Fibroblast of skin of scalp (primary cell): ENCODE data around the gene IQCK.

Experiments
- DNase-seq: peaks from one replicate; pipeline ENCODE4 v3.0.0-alpha.2; 2013

IQCK gene

DNA sequence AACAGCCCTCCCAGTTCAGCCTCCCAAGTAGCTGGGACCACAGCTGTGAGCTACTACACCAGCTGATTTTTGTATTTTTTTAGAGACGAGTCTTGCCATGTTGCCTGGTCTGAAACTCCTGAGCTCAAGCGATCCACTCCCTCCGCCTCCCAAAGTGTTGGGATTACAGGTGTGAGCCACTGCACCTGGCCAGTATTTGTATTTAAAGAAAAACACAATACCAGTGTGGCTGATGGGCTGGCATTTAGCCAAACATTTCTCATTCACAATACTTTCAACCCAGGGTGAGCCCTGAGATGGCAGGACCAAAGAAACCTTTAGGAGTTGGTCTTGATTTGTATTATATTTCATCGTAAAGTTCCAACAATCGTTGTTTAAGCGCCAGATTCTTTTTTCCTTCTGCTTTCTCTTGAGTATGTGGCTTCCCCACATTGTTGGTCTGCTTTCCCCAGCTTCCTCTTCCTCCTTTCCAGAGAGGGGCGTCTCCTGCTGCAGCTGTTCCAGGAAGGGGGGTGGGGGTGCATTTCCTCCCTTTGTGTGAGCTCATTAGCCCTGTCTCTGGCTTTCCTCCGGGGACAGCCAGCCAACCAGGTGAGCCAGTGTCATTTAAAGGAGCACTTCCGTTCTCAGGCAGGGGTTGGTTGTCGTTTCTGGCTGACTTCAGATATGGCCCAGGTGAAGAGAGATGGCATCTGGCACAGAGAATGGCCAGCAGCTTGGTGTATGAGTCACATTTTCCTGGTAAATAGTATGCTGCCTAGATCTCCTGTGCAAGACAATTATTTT lies 86.7 kb downstream of the IQCK start:
- no peak for DNase-seq

DNA sequence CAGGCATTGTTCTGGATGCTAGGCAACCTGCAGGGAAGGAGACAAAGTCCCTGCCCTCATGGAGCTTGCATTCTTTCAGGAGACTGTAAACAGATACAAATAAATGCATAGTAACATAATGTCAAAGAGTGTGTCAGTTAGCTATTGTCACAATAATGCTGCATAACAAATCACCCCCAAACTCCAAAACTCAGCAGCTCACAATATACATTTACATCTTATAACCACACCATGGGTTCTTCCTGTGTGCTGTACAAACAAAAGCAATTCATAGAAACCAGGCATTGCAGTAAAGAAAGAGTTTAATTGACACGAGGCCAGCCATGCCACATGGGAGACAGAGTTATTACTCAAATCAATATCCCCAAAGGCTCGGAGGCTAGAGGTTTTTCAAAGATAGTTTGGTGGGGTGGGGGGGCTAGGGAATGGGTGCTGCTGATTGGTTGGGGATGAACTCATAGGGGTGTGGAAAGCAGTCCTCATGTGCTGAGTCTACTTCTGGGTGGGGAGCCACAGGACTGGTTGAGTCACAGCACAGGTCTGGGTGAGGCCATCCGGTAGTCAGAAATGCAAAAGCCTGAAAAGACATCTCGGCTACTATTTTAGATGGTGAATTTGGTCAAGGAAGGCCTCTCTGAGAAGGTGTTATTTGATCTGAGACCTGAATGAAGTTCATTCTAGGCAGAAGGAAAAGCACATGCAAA lies 87.5 kb downstream of the IQCK start:
- DNase-seq, result no peak

DNA sequence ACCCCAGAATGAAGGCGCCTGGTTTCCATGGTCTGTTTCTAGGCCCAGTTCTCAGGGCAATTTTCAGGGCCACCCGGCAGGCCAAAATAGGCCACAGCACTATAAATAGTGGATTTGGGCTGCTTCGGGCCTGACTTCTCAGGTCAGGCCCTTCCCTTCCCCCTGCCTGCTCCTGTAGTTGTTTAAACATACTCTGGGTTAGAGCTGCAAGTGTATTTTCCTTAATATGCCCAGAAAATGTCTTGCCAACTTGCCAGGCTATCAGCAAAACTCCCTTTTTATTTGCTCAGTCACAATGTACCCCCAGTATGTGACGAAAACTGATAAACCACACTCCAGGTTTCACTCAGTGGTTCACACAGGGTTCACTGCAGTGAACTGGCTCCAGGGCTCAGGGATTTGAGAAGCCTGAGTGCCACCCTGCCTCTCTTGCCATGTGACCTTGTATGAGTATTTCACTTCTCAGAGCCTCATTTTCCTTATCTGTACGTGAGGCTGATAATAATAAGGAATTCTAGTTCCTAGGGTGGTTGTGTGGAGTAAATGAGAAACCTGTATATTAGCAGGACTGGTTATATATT lies 90.1 kb downstream of the IQCK start:
- DNase-seq, result no peak

DNA sequence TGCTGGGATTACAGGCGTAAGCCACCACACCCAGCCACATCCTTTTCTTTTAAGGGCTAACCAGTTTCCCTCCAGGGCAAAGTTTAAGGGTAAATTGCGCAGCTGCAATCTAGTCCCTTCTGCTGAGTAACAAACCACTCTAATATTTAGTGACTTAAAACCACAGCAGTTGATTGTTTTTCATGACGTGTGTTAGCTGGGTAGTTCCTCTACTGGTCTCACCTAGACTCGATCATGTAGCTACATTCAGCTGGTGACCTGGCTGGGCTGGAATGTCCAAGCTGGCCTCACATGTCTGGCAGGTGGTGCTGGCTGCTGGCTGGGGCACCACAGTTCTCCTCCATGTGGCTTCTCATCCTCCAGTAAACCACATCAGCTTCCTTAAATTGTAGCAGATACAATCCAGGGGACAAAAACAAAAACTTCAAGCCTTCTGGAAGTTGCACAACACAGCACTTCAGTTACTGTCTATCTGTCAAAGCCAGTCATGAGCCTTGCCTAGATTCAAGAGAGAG lies 91.1 kb downstream of the IQCK start:
- DNase-seq, result no peak

DNA sequence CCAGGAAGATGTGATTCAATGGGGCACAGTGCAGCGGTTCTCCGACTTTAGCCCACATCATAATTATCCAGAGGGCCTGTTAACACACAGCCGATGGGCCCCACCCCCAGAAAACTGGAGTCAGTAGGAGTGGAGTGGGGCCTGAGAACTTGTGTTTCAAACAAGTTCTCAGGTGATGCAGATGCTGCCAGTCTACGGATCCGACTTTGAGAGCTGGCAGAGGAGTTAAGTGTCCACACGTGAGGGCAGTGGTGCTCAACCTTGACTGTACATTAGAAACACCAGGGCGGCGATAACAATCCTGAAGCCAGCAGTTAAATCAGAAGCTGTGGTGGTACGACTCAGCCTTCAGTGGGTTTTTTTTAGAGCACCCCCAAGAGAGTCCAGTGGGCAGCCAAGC lies 91.6 kb downstream of the IQCK start:
- no peak for DNase-seq

DNA sequence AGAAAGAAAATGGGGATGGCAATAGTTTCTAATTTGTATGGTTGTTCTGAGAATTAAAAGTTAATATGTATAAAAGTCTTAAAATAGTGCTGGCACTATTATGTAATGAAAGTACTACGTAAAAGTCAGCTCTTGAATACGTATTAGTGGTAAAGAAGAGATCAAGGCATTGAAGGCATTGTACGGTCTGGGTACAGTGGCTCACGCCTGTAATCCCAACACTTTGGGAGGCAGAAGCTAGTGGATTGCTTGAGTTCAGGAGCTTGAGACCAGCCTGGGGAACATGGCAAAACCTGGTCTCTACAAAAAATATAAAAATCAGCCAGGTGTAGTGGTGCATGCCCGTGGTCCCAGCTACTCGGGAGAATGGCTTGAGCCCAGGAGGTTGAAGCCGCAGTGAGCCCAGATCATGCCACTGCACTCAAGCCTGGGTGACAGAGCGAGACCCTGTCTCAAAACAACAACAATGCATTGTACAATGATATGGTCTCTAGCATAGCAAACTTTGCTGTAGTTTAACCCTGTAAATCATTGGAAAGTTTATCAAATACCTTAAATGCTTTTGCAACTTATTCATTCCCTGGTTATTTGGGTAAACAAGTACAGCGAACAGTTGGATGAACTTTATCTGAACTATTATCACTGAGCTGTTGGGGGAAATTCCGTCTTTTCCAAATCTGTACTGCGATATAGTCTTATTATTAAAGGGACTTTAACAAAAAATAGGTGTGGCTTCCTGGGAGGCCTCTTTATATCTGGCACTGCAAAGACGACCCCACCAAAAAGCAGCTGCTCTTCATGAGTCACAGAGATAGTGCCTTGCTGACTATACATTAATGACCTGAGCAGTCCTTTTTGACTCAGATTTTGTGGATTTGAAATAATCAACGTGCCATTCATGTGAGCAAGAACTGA lies 93.0 kb downstream of the IQCK start:
- peak; percentile 36 for DNase-seq

DNA sequence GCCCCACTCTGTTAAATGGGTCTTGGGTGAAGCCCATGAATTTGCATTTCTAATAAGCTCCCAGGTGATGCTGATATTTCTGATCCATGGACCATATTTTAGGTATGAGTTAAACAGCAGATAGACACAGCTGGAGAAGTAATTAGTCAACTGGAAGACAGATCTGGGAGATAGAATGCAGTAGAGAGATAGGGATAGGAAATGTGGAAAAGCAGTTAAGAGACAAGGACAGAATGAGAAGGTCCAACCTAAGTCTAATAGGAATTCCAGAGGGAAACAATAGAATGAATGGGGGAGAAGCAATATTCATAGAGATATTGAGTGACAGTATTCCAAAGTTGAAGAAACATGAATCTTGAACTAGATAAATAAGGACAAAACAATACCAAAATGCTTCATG lies 94.9 kb downstream of the IQCK start:
- DNase-seq, result no peak

DNA sequence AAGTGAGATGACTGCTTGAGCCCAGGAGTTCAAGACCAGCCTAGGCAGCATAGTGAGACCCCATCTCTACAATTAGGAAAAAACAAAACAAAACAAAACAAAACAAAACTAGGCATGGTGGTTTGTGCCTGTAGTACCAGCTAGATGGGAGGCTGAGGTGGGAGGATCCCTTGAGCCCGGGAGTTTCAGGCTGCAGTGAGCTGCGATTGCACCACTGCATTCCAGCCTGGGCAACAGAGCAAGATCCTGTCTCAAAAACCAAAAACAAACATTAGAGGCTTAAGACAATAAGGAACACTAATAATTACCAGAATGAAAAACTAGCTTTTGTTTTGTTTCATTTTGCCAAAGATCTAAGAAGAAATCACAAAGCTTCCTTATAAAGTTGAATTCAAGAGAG lies 97.3 kb downstream of the IQCK start:
- DNase-seq, result no peak

DNA sequence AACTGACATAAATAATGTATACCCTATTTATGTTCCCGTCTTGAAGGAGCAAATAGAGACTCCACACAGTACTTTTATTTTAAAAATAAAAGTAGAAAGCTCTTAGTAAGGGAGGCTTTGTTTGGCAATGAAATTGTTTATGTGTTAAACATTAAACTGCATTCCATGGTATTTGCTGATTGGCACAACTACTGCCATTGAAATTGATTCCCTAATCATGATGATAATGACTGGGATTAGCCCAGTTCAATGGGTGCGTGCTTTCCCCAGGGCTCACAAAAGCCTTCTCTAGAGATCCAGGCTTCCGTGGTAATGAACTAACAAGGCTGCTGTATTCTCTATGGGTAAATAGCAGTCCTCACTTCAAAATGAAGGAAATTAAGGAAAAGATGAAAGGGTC lies 99.1 kb downstream of the IQCK start:
- no peak for DNase-seq

DNA sequence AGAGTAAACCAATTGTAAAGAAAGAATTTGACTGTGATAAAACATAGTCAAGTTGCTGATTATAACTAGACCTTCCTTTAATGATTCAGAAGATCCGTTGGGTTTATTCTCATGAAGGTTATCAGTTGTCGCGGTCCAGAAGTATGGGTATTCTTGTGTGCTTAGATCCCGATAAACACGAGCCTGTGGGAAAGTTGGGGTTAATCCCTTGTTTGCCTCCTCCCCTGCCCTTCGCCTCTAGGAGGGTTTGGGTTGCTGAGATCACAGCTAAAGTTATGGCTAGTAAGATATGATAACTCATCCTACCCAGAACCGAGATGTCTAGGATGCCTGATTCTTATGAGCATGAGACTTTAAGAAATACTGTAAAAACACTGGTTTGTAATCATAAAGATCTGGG lies 99.8 kb downstream of the IQCK start:
- no peak for DNase-seq

DNA sequence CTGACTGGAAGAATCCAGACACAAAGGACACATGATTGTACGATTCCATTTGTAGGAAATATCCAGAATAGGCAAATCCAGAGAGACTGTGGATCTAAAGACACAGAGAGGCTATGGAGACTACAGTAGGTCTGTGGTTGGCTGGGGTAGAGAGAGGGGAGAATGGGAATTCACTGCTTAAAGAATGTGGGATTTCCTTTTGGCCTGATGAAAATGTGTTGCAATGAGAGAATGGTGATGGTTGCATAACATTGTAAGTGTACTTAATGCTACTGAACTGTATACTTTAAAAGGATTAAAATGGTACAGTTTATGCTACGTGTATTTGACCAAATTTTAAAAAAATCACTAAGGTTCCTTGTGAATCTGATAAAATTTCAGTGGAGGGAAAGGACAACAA lies 104.5 kb downstream of the IQCK start:
- DNase-seq, result peak; percentile 37

DNA sequence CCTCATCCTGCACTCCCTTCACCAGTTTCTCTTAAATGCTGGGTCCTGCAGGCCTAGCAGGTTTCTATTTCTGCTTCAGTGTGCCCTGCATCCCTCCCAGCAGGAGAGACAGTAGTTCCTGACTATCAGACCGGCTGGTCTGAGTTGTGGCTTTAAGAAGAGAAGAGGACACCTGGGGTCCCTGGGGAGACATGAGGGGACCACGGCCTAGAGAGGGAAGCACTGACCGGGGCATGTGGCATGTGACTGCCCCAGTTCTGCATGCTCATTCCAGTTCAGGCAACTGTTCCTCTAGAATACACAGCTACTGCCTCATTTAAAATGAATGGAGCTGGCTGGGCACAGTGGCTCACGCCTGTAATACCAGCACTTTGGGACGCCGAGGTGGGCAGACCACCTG lies 105.3 kb downstream of the IQCK start:
- no peak for DNase-seq

DNA sequence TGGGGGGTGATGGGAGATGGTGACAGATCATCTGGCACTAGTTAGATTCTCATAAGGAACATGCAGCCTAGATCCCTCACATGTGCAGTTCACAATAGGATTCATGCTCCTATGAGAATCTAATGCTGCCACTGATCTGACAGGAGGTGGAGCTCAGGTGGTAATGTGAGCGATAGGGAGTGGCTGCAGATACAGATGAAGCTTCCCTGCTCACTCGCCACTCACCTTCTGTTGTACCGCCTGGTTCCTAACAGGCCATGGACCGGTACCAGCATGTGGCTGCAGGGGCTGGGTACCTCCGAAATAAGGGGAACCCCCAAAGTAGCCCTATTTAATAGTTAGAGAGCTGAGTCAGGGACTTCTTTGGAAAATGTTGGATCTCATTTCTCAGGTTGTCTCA lies 106.1 kb downstream of the IQCK start:
- DNase-seq, result no peak

DNA sequence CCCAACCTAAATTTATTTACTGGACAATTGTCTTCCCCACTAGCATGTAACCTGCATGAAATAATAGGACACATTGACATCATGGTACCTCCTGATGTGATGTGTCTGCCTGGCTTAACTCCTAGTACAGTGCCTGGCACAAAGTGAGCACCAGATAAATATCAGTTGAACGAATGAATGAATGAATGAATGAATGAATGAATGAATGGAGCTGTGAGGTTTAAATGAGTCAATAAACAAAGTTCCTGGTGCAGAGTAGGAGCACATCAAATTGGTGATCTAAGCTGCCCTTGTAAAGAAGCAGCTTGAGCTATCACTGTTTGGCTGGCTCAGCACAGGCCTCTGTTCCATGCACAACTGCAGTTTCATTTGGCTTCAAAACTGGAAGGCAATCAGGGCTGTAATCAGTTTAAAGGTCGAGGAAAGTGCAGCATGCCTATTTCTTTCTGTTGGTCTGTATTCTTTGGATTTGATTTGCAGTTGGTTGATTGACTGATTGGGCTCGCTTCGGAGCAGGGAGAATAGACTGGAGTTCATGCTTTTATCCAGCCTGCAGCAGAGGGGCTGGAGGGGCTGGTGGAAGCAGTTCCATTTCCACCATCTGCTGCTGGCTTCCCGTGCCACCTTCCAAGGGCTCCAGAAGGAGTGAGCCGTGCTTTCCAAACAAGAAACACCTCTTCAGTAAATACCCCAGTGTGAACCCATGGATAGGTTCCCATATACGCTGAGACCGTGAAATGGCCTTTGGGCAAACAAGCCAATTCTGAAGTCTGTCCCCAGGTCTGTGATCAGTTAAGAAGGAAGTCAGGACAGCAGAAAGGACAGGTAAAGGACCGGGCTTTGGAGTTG lies 112.0 kb downstream of the IQCK start:
- no peak for DNase-seq

DNA sequence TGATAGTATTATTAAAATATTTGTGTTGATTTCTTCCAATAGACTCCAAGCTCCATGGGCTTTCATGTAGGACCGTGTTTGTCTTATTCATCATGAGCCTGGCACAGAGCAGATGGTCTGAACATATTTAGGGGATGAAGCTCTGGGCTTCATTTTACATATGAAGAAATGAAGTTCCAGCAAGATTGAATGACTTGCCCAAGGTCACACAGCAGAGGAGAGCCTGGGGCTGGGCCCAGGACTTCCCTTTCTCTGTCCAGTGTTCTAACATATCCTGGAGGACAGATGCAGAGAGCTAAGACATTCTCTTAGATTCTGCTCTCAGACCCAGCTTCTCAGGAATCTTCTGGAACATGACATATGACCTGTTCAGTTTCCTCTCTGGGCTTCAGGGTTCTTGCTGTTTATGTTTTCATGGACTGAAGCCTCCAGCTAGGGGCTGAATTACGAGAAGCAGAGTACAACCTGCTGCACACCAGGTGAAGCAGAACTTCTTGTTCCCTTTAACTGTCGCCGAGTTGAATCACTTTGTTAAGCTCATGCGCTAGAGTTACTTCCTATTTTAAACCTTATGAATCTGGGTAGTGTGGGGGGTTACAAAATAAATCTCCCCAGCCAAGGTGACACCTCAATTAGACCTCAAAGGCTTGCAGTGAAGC lies 113.0 kb downstream of the IQCK start:
- DNase-seq, result no peak

DNA sequence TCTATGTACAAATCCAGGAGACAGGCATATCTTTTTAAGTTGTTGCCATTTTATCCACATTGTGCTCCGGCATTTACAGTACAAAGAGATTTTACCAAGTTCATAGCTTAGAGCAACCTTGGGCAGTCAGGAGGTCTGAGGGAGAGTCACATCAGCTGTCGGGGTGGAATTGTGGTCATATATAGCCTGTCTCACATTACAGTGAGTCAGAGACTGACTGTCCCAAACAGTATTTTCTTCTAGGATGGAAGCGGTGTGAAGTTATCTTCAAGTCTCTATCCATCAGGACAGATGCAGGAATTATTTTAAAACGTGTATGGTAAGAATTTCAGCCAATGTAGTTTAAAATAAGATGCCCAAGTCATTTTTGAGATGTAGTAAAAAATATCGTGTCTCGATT lies 113.6 kb downstream of the IQCK start:
- peak; percentile 61 for DNase-seq

DNA sequence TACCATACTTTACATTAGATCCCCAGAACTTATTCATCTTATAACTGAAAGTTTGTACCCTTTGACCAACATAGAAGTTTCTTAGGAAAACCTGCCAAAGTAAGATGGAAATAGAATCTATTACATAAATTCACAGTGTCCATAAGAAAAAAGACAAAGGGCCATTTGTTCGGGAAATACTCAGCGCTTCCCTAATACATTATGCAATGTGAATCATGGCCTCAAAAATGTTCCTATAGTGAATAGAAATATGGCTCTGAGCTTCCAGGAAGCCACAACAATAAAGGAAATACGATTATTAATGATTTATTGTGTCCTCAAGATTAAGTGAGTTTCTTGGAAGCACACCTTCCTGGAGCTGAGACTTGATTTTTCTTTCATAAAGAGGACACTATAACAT lies 115.1 kb downstream of the IQCK start:
- DNase-seq, result no peak

DNA sequence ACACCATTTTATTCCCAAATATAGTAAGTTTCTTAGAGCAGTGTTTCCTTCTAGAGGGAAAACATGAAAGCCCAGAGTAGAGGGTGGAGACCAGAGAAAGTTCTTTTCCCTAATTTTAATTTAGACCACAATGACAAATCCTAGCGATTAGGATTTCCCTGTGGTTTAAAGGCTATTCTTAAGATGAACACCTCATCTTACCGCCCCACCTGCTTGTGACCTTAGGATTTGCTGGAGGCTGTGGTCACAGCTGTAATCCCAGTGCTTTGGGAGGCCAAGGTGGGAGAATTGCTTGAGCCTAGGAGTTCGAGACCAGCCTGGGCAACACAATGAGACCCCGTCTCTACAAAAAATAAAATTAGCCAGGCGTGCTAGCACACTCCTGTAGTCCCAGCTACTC lies 115.5 kb downstream of the IQCK start:
- DNase-seq, result no peak

DNA sequence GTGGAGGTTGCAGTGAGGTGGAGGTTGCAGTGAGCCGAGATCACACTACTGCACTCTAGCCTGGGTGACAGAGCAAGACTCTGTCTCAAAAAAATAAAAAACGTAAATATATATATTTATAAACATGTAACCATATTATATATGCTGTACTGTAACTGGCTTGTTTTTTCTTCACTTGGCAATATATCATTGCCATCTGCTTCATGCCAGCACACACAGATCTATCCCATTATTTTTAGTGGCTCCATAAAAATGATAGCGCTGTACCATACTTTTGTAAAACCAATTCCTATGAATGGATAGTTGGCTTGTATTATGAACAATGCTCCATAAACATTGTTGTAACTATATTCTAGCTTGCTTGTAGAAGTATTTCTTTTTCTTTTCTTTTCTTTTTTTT lies 117.1 kb downstream of the IQCK start:
- no peak for DNase-seq

DNA sequence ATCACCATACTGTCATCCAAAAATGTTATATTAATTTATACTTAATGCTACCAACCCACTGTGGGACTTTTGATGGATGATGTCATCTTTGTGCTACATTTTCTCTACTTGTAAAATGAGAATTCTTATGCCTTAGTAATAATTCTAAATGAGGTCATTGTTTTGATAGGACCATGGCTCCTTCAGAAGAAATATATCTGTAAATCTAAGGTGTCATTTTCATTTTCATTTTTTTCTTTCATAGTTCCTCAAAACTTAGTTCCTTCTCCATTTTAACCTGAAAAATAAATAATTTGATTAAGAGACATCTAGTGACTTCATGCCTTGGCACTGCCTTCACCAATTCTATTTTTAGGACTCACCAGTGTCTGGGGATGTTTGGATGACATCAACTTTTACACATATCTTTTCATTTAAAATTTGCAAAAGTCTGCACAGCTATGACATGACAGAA lies 117.9 kb downstream of the IQCK start:
- DNase-seq, result peak; percentile 52

DNA sequence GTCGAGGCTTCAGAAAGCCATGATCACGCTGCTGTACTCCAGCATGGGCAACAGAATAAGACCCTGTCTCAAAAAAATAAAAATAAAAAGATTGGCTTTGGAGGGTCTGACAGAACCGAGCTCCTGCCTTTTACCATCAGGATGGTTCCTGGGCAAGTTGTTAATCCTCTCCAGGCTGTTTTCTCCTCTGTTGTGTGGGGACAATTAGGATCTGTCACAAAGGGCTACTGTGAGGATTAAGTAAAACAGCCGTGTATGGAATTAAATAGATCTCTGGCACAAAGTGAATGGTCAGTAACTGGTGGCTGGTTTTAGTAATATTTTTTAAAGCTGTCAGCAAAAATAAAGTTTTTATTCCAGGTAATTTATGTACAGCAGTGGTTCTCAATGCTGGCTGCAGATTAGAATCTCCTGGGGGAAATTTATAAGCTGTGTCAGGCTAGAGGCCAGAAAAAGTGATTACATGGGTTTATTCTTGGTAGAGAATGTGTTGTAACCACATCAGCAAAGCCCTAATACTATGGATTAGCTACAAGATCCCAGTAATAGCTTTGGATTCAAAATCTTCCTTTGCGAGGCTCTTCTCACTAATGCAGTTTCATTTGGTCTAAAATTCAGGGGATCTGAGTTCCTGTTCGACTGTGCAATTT lies 119.4 kb downstream of the IQCK start:
- DNase-seq, result no peak
